Measurements from ENCODE around the gene DENND11.

Gene DENND11

GRCh38 chr7:141688043-141688442 is 13.9 kb downstream of the DENND11 start:
- Histone ChIP-seq H3K36me3 (ENCODE audit: control insufficient read depth, insufficient read depth, low read length) (no peaks in the 10 kb centered on the region), H3K4ac (ENCODE audit: low read depth, low read length) (no peak overlapping the region), H3K27me3 (ENCODE audit: insufficient read depth, low read length, poor library complexity) (no peaks in the 10 kb centered on the region), H4K5ac (ENCODE audit: low read length) (no peak overlapping the region), H3K18ac (ENCODE audit: low read length) (no peak overlapping the region), H3K23ac (ENCODE audit: low read length) (no peak overlapping the region), H3K27ac (ENCODE audit: low read depth, low read length) (no peak overlapping the region), H3K4me1 (ENCODE audit: control insufficient read depth, low read depth, low read length) (peaks cover 8% of the 10 kb centered on the region), H2BK120ac (ENCODE audit: low read depth, low read length) (no peak overlapping the region), H2BK5ac (ENCODE audit: low read length) (no peak overlapping the region), H3K4me3 (ENCODE audit: low read length) (no peak overlapping the region), H3K56ac (ENCODE audit: low read length) (no peak overlapping the region), H3K4me2 (ENCODE audit: low read length) (no peak overlapping the region), H2BK15ac (replicated peaks; ENCODE audit: low read depth) (no peak overlapping the region), H4K8ac (ENCODE audit: low read depth, low read length) (no peak overlapping the region), H3K9ac (ENCODE audit: low read length) (no peak overlapping the region), H2AK5ac (ENCODE audit: low read length) (no peak overlapping the region), H3K79me1 (ENCODE audit: low read length) (peaks cover 12% of the 10 kb centered on the region), H3K79me2 (ENCODE audit: control insufficient read depth, insufficient read depth, low read length) (peaks cover 5% of the 10 kb centered on the region)
- DNase-seq = no peak
- no CpG with 5 or more reads among the region's 5 CpGs for WGBS (ENCODE audit: extremely low coverage, insufficient coverage, low lambda C conversion rate)

GRCh38 chr7:141686670-141687069 is 15.3 kb downstream of the DENND11 start:
- H4K5ac ChIP-seq (ENCODE audit: low read length) = no peak overlapping the region

GRCh38 chr7:141686074-141686473 is 15.9 kb downstream of the DENND11 start:
- H3K23ac ChIP-seq (ENCODE audit: low read length) = no peak overlapping the region
- no peak overlapping the region for H3K4ac ChIP-seq (ENCODE audit: low read depth, low read length)
- no peaks in the 10 kb centered on the region for H3K27me3 ChIP-seq (ENCODE audit: insufficient read depth, low read length, poor library complexity)
- H3K9ac ChIP-seq (ENCODE audit: low read length) = no peak overlapping the region
- no peak overlapping the region for H2BK120ac ChIP-seq (ENCODE audit: low read depth, low read length)
- H3K36me3 ChIP-seq (ENCODE audit: control insufficient read depth, insufficient read depth, low read length) = no peaks in the 10 kb centered on the region
- peaks cover 2% of the 10 kb centered on the region for H3K79me2 ChIP-seq (ENCODE audit: control insufficient read depth, insufficient read depth, low read length)
- H3K27ac ChIP-seq (ENCODE audit: low read depth, low read length) = no peak overlapping the region
- WGBS (ENCODE audit: extremely low coverage, insufficient coverage, low lambda C conversion rate) = no CpG with 5 or more reads among the region's 3 CpGs
- no peak overlapping the region for H3K56ac ChIP-seq (ENCODE audit: low read length)
- no peak overlapping the region for H3K18ac ChIP-seq (ENCODE audit: low read length)
- no peak overlapping the region for H2AK5ac ChIP-seq (ENCODE audit: low read length)
- no peak overlapping the region for H3K4me3 ChIP-seq (ENCODE audit: low read length)
- DNase-seq = no peak
- H4K8ac ChIP-seq (ENCODE audit: low read depth, low read length) = no peak overlapping the region
- no peak overlapping the region for H2BK5ac ChIP-seq (ENCODE audit: low read length)
- peaks cover 7% of the 10 kb centered on the region for H3K79me1 ChIP-seq (ENCODE audit: low read length)
- H2BK15ac ChIP-seq (replicated peaks; ENCODE audit: low read depth) = no peak overlapping the region
- peaks cover 4% of the 10 kb centered on the region for H3K4me1 ChIP-seq (ENCODE audit: control insufficient read depth, low read depth, low read length)
- H3K4me2 ChIP-seq (ENCODE audit: low read length) = no peak overlapping the region
- H4K5ac ChIP-seq (ENCODE audit: low read length) = no peak overlapping the region

More at GRCh38 chr7:141686670-141687069, 15.3 kb downstream of the DENND11 start:
- Histone ChIP-seq H2BK5ac (ENCODE audit: low read length) (no peak overlapping the region), H3K4ac (ENCODE audit: low read depth, low read length) (no peak overlapping the region), H3K27me3 (ENCODE audit: insufficient read depth, low read length, poor library complexity) (no peaks in the 10 kb centered on the region), H3K23ac (ENCODE audit: low read length) (no peak overlapping the region), H3K56ac (ENCODE audit: low read length) (no peak overlapping the region), H3K4me1 (ENCODE audit: control insufficient read depth, low read depth, low read length) (peaks cover 8% of the 10 kb centered on the region), H4K8ac (ENCODE audit: low read depth, low read length) (no peak overlapping the region), H3K79me1 (ENCODE audit: low read length) (peaks cover 11% of the 10 kb centered on the region), H3K18ac (ENCODE audit: low read length) (no peak overlapping the region), H2BK120ac (ENCODE audit: low read depth, low read length) (no peak overlapping the region), H3K4me3 (ENCODE audit: low read length) (no peak overlapping the region), H3K9ac (ENCODE audit: low read length) (no peak overlapping the region), H3K79me2 (ENCODE audit: control insufficient read depth, insufficient read depth, low read length) (peaks cover 5% of the 10 kb centered on the region), H2AK5ac (ENCODE audit: low read length) (no peak overlapping the region), H3K27ac (ENCODE audit: low read depth, low read length) (no peak overlapping the region), H3K36me3 (ENCODE audit: control insufficient read depth, insufficient read depth, low read length) (no peaks in the 10 kb centered on the region), H2BK15ac (replicated peaks; ENCODE audit: low read depth) (no peak overlapping the region), H3K4me2 (ENCODE audit: low read length) (no peak overlapping the region)
- no CpG with 5 or more reads among the region's 6 CpGs for WGBS (ENCODE audit: extremely low coverage, insufficient coverage, low lambda C conversion rate)
- no peak for DNase-seq

- DNase-seq = no peak
- Histone ChIP-seq H2BK5ac (ENCODE audit: low read length) (no peak overlapping the region), H3K4ac (ENCODE audit: low read depth, low read length) (no peak overlapping the region), H3K4me2 (ENCODE audit: low read length) (no peak overlapping the region), H3K79me1 (ENCODE audit: low read length) (peaks cover 5% of the 10 kb centered on the region), H4K5ac (ENCODE audit: low read length) (no peak overlapping the region), H3K79me2 (ENCODE audit: control insufficient read depth, insufficient read depth, low read length) (no peaks in the 10 kb centered on the region), H3K23ac (ENCODE audit: low read length) (no peak overlapping the region), H3K18ac (ENCODE audit: low read length) (no peak overlapping the region), H3K27ac (ENCODE audit: low read depth, low read length) (no peak overlapping the region), H3K4me3 (ENCODE audit: low read length) (no peak overlapping the region), H4K8ac (ENCODE audit: low read depth, low read length) (no peak overlapping the region), H3K27me3 (ENCODE audit: insufficient read depth, low read length, poor library complexity) (no peaks in the 10 kb centered on the region), H3K36me3 (ENCODE audit: control insufficient read depth, insufficient read depth, low read length) (no peaks in the 10 kb centered on the region), H3K9ac (ENCODE audit: low read length) (no peak overlapping the region), H3K56ac (ENCODE audit: low read length) (no peak overlapping the region), H2AK5ac (ENCODE audit: low read length) (no peak overlapping the region), H3K4me1 (ENCODE audit: control insufficient read depth, low read depth, low read length) (peaks cover 1% of the 10 kb centered on the region), H2BK120ac (ENCODE audit: low read depth, low read length) (no peak overlapping the region), H2BK15ac (replicated peaks; ENCODE audit: low read depth) (no peak overlapping the region)
- no CpG with 5 or more reads among the region's 27 CpGs for WGBS (ENCODE audit: extremely low coverage, insufficient coverage, low lambda C conversion rate)
These were observed 16.5 kb downstream of the DENND11 start for GRCh38 chr7:141685285-141686023.

- Histone ChIP-seq H3K27me3 (ENCODE audit: insufficient read depth, low read length, poor library complexity) (no peaks in the 10 kb centered on the region), H2AK5ac (ENCODE audit: low read length) (no peak overlapping the region), H3K4me2 (ENCODE audit: low read length) (no peak overlapping the region), H4K5ac (ENCODE audit: low read length) (no peak overlapping the region), H2BK120ac (ENCODE audit: low read depth, low read length) (no peak overlapping the region), H3K56ac (ENCODE audit: low read length) (no peak overlapping the region), H4K8ac (ENCODE audit: low read depth, low read length) (no peak overlapping the region), H3K23ac (ENCODE audit: low read length) (no peak overlapping the region), H3K36me3 (ENCODE audit: control insufficient read depth, insufficient read depth, low read length) (no peaks in the 10 kb centered on the region), H3K79me1 (ENCODE audit: low read length) (no peaks in the 10 kb centered on the region), H3K79me2 (ENCODE audit: control insufficient read depth, insufficient read depth, low read length) (no peaks in the 10 kb centered on the region), H3K4me1 (ENCODE audit: control insufficient read depth, low read depth, low read length) (no peaks in the 10 kb centered on the region), H3K9ac (ENCODE audit: low read length) (no peak overlapping the region), H3K4ac (ENCODE audit: low read depth, low read length) (no peak overlapping the region), H3K18ac (ENCODE audit: low read length) (no peak overlapping the region), H2BK15ac (replicated peaks; ENCODE audit: low read depth) (no peak overlapping the region), H3K4me3 (ENCODE audit: low read length) (no peak overlapping the region), H3K27ac (ENCODE audit: low read depth, low read length) (no peak overlapping the region), H2BK5ac (ENCODE audit: low read length) (no peak overlapping the region)
- no peak for DNase-seq
These were observed 23.0 kb downstream of the DENND11 start for GRCh38 chr7:141679014-141679413.

- WGBS (ENCODE audit: extremely low coverage, insufficient coverage, low lambda C conversion rate) = no CpG with 5 or more reads among the region's 3 CpGs
- H3K36me3 ChIP-seq (ENCODE audit: control insufficient read depth, insufficient read depth, low read length) = no peaks in the 10 kb centered on the region
- H3K4me1 ChIP-seq (ENCODE audit: control insufficient read depth, low read depth, low read length) = no peaks in the 10 kb centered on the region
- H4K8ac ChIP-seq (ENCODE audit: low read depth, low read length) = no peak overlapping the region
- no peak overlapping the region for H2BK5ac ChIP-seq (ENCODE audit: low read length)
- no peak overlapping the region for H3K27ac ChIP-seq (ENCODE audit: low read depth, low read length)
- no peaks in the 10 kb centered on the region for H3K79me2 ChIP-seq (ENCODE audit: control insufficient read depth, insufficient read depth, low read length)
- H2BK120ac ChIP-seq (ENCODE audit: low read depth, low read length) = no peak overlapping the region
- DNase-seq = no peak
- H3K18ac ChIP-seq (ENCODE audit: low read length) = no peak overlapping the region
- H3K9ac ChIP-seq (ENCODE audit: low read length) = no peak overlapping the region
- no peak overlapping the region for H4K5ac ChIP-seq (ENCODE audit: low read length)
- H2BK15ac ChIP-seq (replicated peaks; ENCODE audit: low read depth) = no peak overlapping the region
- H3K4me3 ChIP-seq (ENCODE audit: low read length) = no peak overlapping the region
- H3K56ac ChIP-seq (ENCODE audit: low read length) = no peak overlapping the region
- no peak overlapping the region for H3K4ac ChIP-seq (ENCODE audit: low read depth, low read length)
- H3K23ac ChIP-seq (ENCODE audit: low read length) = no peak overlapping the region
- H3K27me3 ChIP-seq (ENCODE audit: insufficient read depth, low read length, poor library complexity) = no peaks in the 10 kb centered on the region
- H3K79me1 ChIP-seq (ENCODE audit: low read length) = no peaks in the 10 kb centered on the region
- no peak overlapping the region for H3K4me2 ChIP-seq (ENCODE audit: low read length)
- H2AK5ac ChIP-seq (ENCODE audit: low read length) = no peak overlapping the region
These were observed 25.3 kb downstream of the DENND11 start for GRCh38 chr7:141676618-141677017.
